HepG2 (cell line): ENCODE results near the gene TMCC1. TPM values are rescaled to one million over a fixed set of nuclear protein-coding genes. Genes with fewer than 3 reads are reported as not detected.

Experiments
- ATAC-seq: fragments of 200-7000 bp; cut with Tn5 transposase; 3 replicates; pipeline ENCODE4 v1.9.1; 2020; ENCODE audit warnings: mild to moderate bottlenecking, moderate library complexity
- BruUV-seq: library from RNA; stranded (reverse); fragments of 400-500 nt; replicated peaks from 2 replicates; lab custom pipeline; 2021; lab: Mats Ljungman, UMichigan
- CTCF ChIA-PET: fragments of 300-600 bp; formaldehyde crosslinking; extraction: SDS; loops from one replicate; lab custom pipeline; 2021; ENCODE audit warnings: low total read pairs, inconsistent platforms, low intra/inter-chr PET ratio; lab: Yijun Ruan, JAX
- POLR2A ChIA-PET: fragments of 350-600 bp; sonication (Branson Sonifier 250); formaldehyde crosslinking; loops from one replicate; lab custom pipeline; 2020; ENCODE audit warnings: antibody characterized with exemption, inconsistent platforms; lab: Yijun Ruan, JAX
- DNase-seq: peaks from one replicate; pipeline ENCODE4 v3.0.0-alpha.2; 2015; ENCODE audit warnings: low spot score
- FAIRE-seq: peaks from 3 replicates; lab custom pipeline; 2011; peaks lifted over from hg19 to GRCh38; lab: Jason Lieb, UNC
- H2AFZ ChIP-seq: one replicate; pipeline ENCODE4 v1.6.1; 2011; ENCODE audit warnings: low read length, inconsistent platforms
- H3K27ac ChIP-seq: fragments of 300-600 bp; 3 replicates; pipeline ENCODE4 v1.8.0; 2011; ENCODE audit warnings: mixed run types, mild to moderate bottlenecking, mixed read lengths, low read length, inconsistent platforms; ENCODE audit not compliant: insufficient read depth; ENCODE audit errors: extremely low read length
- H3K27me3 ChIP-seq, 2 experiments: fragments of 200-600 bp in 1 of 2; 2 replicates in 1 of 2; 3 replicates in 1 of 2; pipeline versions ENCODE4 v1.6.0 to v1.8.0; 2011; ENCODE audit warnings: low read length in 2 of 2, mild to moderate bottlenecking in 2 of 2, moderate library complexity in 2 of 2, inconsistent platforms in 1 of 2; ENCODE audit not compliant: insufficient read depth in 2 of 2, control insufficient read depth in 1 of 2
- H3K36me3 ChIP-seq, 2 experiments: fragments of 200-600 bp in 1 of 2; replicated peaks in 1 of 2; 2 replicates in 1 of 2; 3 replicates in 1 of 2; pipeline versions ENCODE4 v1.5.1 to v1.8.0; 2011; ENCODE audit warnings: low read length in 2 of 2, inconsistent platforms in 1 of 2; ENCODE audit not compliant: insufficient read depth in 2 of 2, control insufficient read depth in 1 of 2
- H3K4me1 ChIP-seq: 2 replicates; pipeline ENCODE4 v1.5.1; 2012; ENCODE audit warnings: low read length, inconsistent platforms; ENCODE audit not compliant: insufficient read depth
- H3K4me2 ChIP-seq: 2 replicates; pipeline ENCODE4 v1.6.0; 2011; ENCODE audit warnings: low read depth, low read length, inconsistent platforms
- H3K4me3 ChIP-seq, 3 experiments: fragments of 200-600 bp in 1 of 3; sonication (generic), shearing (Covaris generic) in 1 of 3; replicated peaks in 1 of 3; 2 replicates each; pipeline ENCODE4 v1.5.1; 2011 to 2016; ENCODE audit warnings: low read length in 3 of 3, inconsistent platforms in 2 of 3, low read depth in 2 of 3, mild to moderate bottlenecking in 2 of 3, control low read depth in 1 of 3, mixed read lengths in 1 of 3; ENCODE audit not compliant: insufficient read depth in 1 of 3
- H3K79me2 ChIP-seq: one replicate; pipeline ENCODE4 v1.6.1; 2011; ENCODE audit warnings: low read length, inconsistent platforms; ENCODE audit not compliant: insufficient read depth
- H3K9ac ChIP-seq: 2 replicates; pipeline ENCODE4 v1.6.0; 2011; ENCODE audit warnings: mild to moderate bottlenecking, low read depth, low read length, inconsistent platforms; ENCODE audit not compliant: insufficient read depth
- H3K9me3 ChIP-seq: 2 replicates; pipeline ENCODE4 v1.5.1; 2012; ENCODE audit warnings: mild to moderate bottlenecking, low read length
- H4K20me1 ChIP-seq: 2 replicates; pipeline ENCODE4 v1.6.0; 2011; ENCODE audit warnings: inconsistent platforms, mild to moderate bottlenecking, low read length, moderate library complexity; ENCODE audit not compliant: insufficient read depth
- GABPB1 ChIP-seq: IDR thresholded peaks from 2 replicates; pipeline ENCODE4 v1.6.1; 2016; ENCODE audit warnings: mild to moderate bottlenecking, missing genetic modification reagents, moderate library complexity, missing compliant biosample characterization
- GATAD1 ChIP-seq: IDR thresholded peaks from 2 replicates; pipeline ENCODE4 v1.6.1; 2016; ENCODE audit warnings: missing genetic modification reagents, missing compliant biosample characterization
- LBX2 ChIP-seq: sonication (generic); formaldehyde crosslinking; IDR thresholded peaks from 2 replicates; pipeline ENCODE4 v1.5.0; 2020; ENCODE audit warnings: missing genetic modification reagents, mild to moderate bottlenecking, borderline replicate concordance
- SAFB2 ChIP-seq: sonication (generic); formaldehyde crosslinking; IDR thresholded peaks from 2 replicates; pipeline ENCODE4 v1.5.1; 2020; ENCODE audit warnings: missing genetic modification reagents, low read depth, mild to moderate bottlenecking, borderline replicate concordance
- SALL1 ChIP-seq: sonication (generic); formaldehyde crosslinking; IDR thresholded peaks from 2 replicates; pipeline ENCODE4 v1.8.0; 2022; ENCODE audit warnings: mild to moderate bottlenecking, missing genetic modification reagents
- SP4 ChIP-seq: sonication (generic); formaldehyde crosslinking; IDR thresholded peaks from 2 replicates; pipeline ENCODE4 v1.8.1; 2023; ENCODE audit warnings: mild to moderate bottlenecking, missing genetic modification reagents
- STAG1 ChIP-seq: sonication (generic); formaldehyde crosslinking; IDR thresholded peaks from 2 replicates; pipeline ENCODE4 v1.4.0; 2020; ENCODE audit warnings: missing genetic modification reagents
- THAP7 ChIP-seq: sonication (generic); formaldehyde crosslinking; IDR thresholded peaks from 2 replicates; pipeline ENCODE4 v1.8.1; 2023; ENCODE audit warnings: mild to moderate bottlenecking, missing genetic modification reagents
- XRCC5 ChIP-seq: fragments of 200-400 bp; formaldehyde crosslinking; optimal IDR thresholded peaks from 2 replicates; pipeline ENCODE3; 2017; ENCODE audit warnings: mild to moderate bottlenecking, low read length
- ZBTB38 ChIP-seq: sonication (generic); formaldehyde crosslinking; IDR thresholded peaks from 2 replicates; pipeline ENCODE4 v1.5.1; 2020; ENCODE audit warnings: mild to moderate bottlenecking, missing genetic modification reagents
- ZFX ChIP-seq: sonication (generic); formaldehyde crosslinking; IDR thresholded peaks from 2 replicates; pipeline ENCODE4 v1.4.0; 2020; ENCODE audit warnings: mild to moderate bottlenecking, low read depth, missing genetic modification reagents, moderate library complexity
- ZNF224 ChIP-seq: sonication (generic); formaldehyde crosslinking; IDR thresholded peaks from 2 replicates; pipeline ENCODE4 v1.5.0; 2020; ENCODE audit warnings: mild to moderate bottlenecking, missing genetic modification reagents
- ZNF530 ChIP-seq: sonication (generic); formaldehyde crosslinking; IDR thresholded peaks from 2 replicates; pipeline ENCODE4 v1.5.0; 2020; ENCODE audit warnings: low read depth, mild to moderate bottlenecking, missing genetic modification reagents
- ZNF770 ChIP-seq: sonication (generic); formaldehyde crosslinking; IDR thresholded peaks from 2 replicates; pipeline ENCODE4 v1.5.0; 2020; ENCODE audit warnings: mild to moderate bottlenecking, missing genetic modification reagents
- WGBS: methylation state at CpG from one replicate; pipeline ENCODE4 v1.1.6; 2017; ENCODE audit warnings: low lambda C conversion rate; 5-methylcytosine and 5-hydroxymethylcytosine counted together
- in situ Hi-C: cut with HindIII; loops from 2 replicates; pipeline ENCODE4 v1.10.0; 2017; ENCODE audit warnings: low pct_unique_long_range_greater_than_20kb; ENCODE audit not compliant: extremely low pct_ligation_motif_present
- intact Hi-C: fragments of 100-400 bp; cut with micrococcal nuclease; formaldehyde crosslinking; loops from one replicate; pipeline ENCODE4 v1.10.0; 2022; ENCODE audit not compliant: unreplicated experiment
- polyA plus RNA-seq, 8 experiments: library from polyadenylated mRNA; depleted of rRNA in 3 of 8; stranded (reverse) in 7 of 8; unstranded in 1 of 8; fragments of >200 nt; fragmentation: Illumina TruSeq in 4 of 8; extraction: Trizol in 4 of 8; gene quantifications; 2 replicates each; pipeline versions ENCODE4 v1.2.1 to v1.2.3, GENCODE V29; 2011 to 2016; ENCODE audit warnings: low read depth in 4 of 8, missing spikeins in 1 of 8, mixed read lengths in 1 of 8; ENCODE audit not compliant: insufficient read depth in 1 of 8
- total RNA-seq, 5 experiments: library from RNA; depleted of rRNA; stranded (reverse); fragments of >200 nt; fragmentation: Illumina TruSeq; extraction: Trizol; gene quantifications; 2 replicates each; pipeline ENCODE4 v1.2.3, GENCODE V29; 2016; ENCODE audit warnings: low read depth in 1 of 5
- TF ChIP-seq, protein P1 (sequence below): sonication (generic); formaldehyde crosslinking; IDR thresholded peaks from 2 replicates; pipeline ENCODE4 v1.5.1; 2020; ENCODE audit warnings: mild to moderate bottlenecking, missing genetic modification reagents, moderate library complexity

Gene TMCC1
- total and polyA plus RNA-seq, 2 of the 13 experiments (the other 11 are each of a cell fraction or from before 2014, with no cell fraction given): 12.1 to 264 TPM

DNA sequence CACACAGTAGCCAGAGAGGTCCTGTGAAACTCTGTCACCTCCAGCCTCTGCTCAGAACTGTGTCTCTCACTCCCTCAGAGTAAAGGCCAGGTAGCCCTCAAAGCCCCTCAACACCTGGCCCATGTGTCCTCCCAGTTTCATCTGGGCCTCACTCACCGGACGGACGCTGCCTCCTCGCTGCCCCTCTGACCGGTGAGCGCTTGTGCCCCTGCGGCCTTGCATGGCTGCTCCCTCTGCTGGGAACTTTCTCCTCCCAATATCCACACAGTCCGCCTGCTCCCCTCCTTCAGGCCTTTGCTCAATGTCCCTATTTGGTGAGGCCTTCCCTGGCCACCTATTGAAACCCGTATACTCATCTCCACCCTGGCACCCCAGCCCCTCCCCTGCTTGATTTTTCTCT, 44.2 kb upstream of the TMCC1 start:
- no peak overlapping the region for H2AFZ ChIP-seq
- H3K4me1 ChIP-seq: peaks cover 45% of the 10 kb centered on the region
- H3K36me3 ChIP-seq: no peaks in the 10 kb centered on the region
- BruUV-seq: no TSS peak
- peak; percentile 80 for ATAC-seq
- no peak overlapping the region for H3K27ac ChIP-seq
- no peak overlapping the region for H3K9ac ChIP-seq
- H3K4me2 ChIP-seq: peak overlapping the region; percentile 92
- no peaks in the 10 kb centered on the region for H4K20me1 ChIP-seq
- no peaks in the 10 kb centered on the region for H3K9me3 ChIP-seq
- WGBS: 3% methylated on average over 5 of the region's 9 CpGs
- ChIA-PET POLR2A (interaction anchor here (1.0 kb wide), 1 partner anchor 448 kb away, joined by 3 read pairs; no protein-coding TSS in a partner anchor), CTCF (no interaction called here)
- in situ Hi-C loops: loop anchor here (10.0 kb wide), 2 partner anchors 103 to 283 kb away; no protein-coding TSS in a partner anchor
- peak; percentile 28 for DNase-seq
- intact Hi-C loops: loop anchor here (1.0 kb wide), 1 partner anchor 156 kb away; no protein-coding TSS in a partner anchor
- peak overlapping the region in 2 of 3 experiments; percentile 29 to 63; a peak in 3 of 6 replicates for H3K4me3 ChIP-seq
- no peaks in the 10 kb centered on the region for H3K79me2 ChIP-seq
- no peak for FAIRE-seq
- H3K27me3 ChIP-seq: peaks cover 0 to 11% of the 10 kb centered on the region in 2 experiments; a peak in 1 of 5 replicates
- TF ChIP-seq SAFB2 (CRISPR knock-in tag) (0 out of 2 replicates have a peak, but pooled peaks have one; percentile 38), GABPB1 (CRISPR knock-in tag) (no peak), XRCC5 (peak; percentile 49), SALL1 (CRISPR knock-in tag) (peak; percentile 48; the same call in 1 of the 2 replicates), SP4 (CRISPR knock-in tag) (peak; percentile 29; the same call in 1 of the 2 replicates), ZBTB38 (CRISPR knock-in tag) (peak; percentile 62), THAP7 (CRISPR knock-in tag) (0 out of 2 replicates have a peak, but pooled peaks have one; percentile 69), ZFX (CRISPR knock-in tag) (peak; percentile 76), ZNF770 (CRISPR knock-in tag) (peak; percentile 73), LBX2 (CRISPR knock-in tag) (no peak), ZNF530 (CRISPR knock-in tag) (no peak), STAG1 (CRISPR knock-in tag) (peak; percentile 46), ZNF224 (no peak), GATAD1 (no peak)
- TF ChIP-seq, protein P1, sequence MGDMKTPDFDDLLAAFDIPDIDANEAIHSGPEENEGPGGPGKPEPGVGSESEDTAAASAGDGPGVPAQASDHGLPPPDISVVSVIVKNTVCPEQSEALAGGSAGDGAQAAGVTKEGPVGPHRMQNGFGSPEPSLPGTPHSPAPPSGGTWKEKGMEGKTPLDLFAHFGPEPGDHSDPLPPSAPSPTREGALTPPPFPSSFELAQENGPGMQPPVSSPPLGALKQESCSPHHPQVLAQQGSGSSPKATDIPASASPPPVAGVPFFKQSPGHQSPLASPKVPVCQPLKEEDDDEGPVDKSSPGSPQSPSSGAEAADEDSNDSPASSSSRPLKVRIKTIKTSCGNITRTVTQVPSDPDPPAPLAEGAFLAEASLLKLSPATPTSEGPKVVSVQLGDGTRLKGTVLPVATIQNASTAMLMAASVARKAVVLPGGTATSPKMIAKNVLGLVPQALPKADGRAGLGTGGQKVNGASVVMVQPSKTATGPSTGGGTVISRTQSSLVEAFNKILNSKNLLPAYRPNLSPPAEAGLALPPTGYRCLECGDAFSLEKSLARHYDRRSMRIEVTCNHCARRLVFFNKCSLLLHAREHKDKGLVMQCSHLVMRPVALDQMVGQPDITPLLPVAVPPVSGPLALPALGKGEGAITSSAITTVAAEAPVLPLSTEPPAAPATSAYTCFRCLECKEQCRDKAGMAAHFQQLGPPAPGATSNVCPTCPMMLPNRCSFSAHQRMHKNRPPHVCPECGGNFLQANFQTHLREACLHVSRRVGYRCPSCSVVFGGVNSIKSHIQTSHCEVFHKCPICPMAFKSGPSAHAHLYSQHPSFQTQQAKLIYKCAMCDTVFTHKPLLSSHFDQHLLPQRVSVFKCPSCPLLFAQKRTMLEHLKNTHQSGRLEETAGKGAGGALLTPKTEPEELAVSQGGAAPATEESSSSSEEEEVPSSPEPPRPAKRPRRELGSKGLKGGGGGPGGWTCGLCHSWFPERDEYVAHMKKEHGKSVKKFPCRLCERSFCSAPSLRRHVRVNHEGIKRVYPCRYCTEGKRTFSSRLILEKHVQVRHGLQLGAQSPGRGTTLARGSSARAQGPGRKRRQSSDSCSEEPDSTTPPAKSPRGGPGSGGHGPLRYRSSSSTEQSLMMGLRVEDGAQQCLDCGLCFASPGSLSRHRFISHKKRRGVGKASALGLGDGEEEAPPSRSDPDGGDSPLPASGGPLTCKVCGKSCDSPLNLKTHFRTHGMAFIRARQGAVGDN (CRISPR knock-in tag): peak; percentile 81
